ENCODE data around the gene PKM.
"Not testable (repeated sequence)": the region's sequence is repeated elsewhere in the genome, so short reads cannot be mapped to it uniquely, and the experiment has no call there.

The PKM gene

GRCh38 chr15:72175186-72176044 lies 55.6 kb downstream of the PKM start:
- DNase-seq: no peak

DNA sequence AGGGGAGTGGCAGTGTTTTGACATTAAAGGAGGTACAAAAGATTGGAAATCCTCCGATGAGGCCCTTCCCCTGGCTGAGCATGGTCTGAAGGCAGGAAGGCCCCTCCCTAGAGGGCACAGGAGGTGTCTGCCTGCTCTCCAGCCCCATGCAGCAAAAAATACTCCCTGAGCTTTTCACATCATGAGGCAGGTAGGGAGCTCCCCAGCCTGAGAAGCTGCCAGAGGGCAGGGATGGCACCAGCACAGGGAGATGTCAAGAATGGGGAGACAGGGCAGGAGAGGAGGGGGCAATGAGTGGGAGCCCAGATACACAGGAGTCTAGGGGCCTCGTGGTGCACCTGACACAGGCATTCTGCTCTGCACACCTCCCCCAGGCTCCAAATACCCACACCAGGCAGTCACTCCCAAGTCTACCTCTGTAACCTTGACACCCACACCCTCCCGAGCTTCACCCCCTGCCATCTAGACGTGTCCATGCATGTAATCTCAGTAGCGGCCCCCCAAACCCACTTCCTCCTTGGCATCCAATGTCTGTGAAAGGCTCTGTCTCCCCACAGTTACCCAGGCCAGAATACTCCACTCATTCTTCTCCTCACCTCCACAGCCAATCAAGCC lies 56.3 kb downstream of the PKM start:
- DNase-seq: no peak

DNA sequence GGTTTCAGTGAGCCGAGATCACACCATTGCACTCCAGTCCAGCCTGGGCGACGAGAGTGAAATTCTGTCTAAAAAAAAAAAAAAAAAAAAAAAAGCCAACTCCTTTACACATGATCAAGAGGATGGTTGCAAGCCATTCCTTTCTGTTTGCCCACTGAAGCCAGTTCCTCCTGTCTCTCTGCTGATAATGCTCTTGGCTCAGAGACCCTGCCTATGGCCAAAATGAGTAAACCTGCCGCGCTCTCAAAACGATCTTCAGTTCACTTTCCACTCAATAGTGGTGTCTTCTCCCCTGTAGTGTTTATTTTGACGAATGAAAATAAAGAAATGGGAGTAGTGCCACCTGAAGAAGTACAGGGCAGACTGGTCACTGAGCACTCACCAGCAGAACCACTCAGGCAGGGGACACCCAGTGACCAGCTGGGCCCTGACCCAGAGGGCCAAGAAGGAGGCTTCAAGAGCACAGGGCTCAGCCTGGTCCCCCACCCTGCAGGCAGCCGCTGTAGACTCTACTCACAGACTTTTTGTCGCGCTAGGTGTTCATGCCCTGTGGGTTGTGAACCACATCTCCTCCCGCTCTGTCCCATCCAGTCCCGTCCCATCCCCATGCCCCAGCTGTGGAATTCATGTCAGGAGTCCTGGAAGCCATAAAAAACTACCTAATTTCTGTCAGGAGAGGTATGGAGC lies 57.0 kb downstream of the PKM start:
- no peak for DNase-seq

DNA sequence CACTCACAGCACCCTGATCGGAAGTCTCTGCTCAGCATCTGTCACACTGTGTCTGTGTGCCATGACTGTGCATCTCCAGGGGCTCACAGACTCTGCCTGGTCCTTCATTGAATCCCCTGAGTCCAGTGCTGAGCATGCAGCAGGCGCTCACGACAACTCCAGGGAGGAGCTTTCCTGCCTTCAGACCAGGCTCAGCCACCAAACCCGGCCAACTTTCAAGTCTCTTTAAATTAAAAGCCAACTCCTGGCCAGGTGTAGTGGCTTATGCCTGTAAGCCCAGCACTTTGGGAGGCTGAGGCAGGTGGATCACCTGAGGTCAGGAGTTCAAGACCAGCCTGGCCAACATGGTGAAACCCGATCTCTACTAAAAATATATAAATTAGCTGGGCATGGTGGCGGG lies 57.6 kb downstream of the PKM start:
- no peak for DNase-seq

DNA sequence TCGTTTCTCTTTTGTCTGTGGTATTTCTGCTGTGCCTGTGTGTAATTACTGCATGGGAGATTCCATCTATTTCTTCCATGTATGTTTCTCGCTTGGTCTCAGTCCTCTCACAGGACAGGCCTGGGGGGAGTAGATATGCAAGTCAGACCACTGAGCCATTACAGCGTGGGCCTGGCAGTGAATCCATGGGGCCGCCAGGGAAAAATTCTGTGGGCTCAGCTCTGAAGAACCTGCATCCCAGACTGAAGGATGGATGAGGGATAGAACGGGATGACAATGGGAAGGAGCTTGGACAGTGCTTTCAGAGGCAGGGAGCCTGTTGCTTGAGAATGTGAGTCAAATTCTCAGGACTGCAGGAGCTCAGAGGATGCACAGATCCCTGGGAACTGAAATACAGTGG lies 58.2 kb downstream of the PKM start:
- DNase-seq: no peak

GRCh38 chr15:72171978-72172377 lies 59.0 kb downstream of the PKM start:
- DNase-seq: not testable (repeated sequence)

DNA sequence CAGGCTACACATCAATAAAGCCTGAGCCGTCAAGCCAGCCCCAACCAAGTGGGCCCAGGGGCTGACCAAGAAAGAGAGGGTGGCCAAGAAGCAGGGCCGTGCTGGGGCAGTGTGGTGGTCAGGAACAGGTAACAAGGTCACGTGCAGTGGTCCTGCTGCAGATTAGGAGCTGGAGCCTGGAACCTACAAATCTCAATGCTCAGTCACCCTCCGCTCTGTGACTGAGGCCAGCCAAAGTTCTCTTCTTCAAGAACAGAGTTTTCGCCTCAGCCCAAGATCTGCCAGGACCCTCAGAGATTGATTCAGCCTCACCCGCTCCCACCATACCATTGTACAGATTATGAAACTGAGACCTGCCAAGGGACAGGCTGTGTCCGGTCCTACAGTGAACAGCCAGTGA lies 60.3 kb downstream of the PKM start:
- DNase-seq: no peak

GRCh38 chr15:72169921-72170611 lies 60.9 kb downstream of the PKM start:
- no peak for DNase-seq

DNA sequence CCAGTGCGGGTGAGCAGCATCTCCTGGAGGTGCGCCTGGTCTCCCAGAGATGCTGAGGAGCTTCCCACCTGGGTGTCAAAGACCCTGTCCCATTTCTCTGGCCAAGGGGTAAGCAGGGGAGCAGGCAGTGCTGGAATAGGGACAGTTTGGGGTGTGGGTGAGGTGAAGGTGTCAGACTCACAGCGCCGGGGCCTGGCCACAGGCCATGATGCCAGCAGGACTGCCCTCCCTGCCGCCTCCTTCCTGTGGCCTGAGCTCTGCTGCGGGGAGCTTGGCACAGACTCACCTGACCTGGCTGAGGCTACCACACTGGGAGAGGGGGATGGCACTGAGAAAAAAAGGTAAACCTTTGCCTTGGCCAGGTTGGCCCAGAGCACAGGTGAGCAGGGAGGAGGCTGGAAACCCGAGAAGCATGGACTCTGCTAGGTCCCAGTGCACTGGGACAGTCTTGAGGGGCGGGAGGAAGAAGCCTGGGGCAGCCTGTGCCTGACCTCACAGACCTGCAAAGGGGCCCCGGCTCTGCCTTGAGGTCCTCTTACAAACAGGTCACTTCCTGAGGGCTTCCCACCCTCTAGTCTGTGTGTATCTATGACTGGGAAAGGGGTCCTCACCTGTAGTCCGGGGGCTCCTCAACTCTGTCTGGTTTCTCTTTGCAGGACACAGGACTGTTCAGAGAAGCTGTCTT lies 61.6 kb downstream of the PKM start:
- no peak for DNase-seq

DNA sequence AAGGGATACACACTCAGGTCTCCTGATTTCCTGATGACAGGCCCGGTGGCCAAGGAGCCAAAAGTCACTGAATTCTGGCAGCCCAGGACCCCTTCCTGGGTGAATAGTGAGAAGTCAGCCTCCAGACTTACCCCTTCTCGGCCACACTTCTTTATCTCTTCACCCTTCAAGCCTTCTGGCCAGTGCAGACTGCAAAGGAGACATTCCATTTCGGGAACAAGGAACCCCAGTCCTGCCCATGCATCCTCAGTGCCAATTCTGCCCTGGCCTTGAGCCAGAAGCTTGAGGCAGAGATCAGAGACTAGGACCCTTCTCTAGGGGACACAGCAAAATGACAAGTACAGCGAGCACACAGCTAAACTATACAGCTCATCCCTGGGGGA lies 62.2 kb downstream of the PKM start:
- DNase-seq: no peak

DNA sequence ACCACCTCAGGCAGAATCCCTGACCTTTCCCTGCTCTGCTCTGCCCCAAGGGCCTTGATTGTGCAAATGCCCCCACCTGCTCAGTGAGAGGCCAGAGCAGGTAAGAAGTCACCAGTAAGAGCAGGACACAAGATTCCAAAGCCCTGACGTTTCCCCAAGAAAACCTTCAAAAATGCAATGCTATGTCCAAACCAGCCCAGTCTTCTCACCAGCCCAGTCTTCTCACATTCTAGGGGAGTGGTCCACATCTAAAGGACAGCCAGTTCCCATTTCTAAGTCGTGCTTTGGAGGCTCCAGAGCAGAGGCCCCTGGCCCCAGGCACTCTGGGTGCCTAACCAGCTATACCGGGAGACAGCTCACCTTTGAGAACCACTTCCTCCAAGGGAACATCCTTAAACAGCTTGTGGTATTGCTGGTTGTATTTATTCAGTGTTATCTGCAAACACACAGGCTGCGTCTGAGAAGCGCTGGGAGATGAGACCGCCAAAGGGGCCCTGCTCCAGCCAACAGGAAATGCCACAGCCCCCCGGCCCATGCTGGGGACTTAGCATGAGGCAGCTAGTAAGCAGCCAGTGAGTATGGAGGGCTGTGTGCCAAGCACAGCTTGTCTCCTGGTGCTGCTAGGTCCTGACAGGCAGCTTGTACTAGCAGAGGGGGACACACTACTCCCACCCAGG lies 62.7 kb downstream of the PKM start:
- no peak for DNase-seq

DNA sequence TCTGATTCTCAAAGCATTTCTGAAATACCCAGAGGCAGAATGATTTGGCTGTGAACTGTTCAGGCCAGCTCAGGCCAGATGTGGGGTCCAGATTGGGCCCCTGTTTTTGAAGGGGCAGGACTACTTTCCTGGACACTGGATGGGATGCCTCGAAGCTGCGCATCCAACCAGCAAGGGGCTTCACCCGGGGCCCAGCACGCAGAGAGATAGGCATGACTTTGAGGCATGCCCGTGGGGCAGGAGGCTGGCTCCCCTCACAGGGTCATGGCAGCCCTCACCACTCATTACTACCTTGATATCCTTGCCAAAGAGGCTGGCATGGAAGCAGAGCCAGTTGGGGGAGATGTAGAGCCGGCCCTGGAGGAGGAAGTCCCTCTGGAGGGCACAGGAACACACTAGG lies 63.5 kb downstream of the PKM start:
- no peak for DNase-seq

DNA sequence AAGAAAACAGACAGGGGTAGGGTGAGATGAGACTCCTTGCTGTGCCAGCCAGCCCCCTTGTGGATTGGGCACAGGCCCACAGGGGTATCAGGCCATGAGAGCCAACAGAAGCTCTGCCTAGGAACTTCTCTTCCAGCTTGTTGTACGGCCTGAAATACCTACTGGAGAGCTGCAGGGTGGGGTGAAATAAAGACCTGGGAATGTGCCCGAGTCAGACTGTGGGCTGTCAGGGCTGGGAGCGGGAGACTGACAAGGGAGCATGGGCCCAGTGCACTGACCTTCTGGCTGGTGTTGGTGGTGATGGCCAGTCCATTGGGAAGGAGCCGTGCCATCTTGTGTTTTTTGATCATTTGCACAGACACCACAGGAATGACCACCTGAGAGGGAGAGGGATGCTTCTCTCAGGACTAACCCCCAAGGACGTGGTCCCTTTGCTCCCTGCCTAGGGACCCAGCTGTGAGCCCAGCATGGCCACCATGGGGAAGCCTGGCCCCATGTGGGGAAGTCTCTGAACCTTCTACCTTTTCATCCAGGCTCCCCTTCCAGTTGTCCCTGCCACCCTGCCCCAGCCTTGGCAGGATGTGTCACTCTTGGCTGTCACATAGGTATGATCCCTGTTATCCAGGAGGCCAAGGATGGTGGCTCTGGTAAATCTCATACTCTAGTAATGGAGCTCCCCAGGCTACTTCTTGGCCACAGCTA lies 64.1 kb downstream of the PKM start:
- no peak for DNase-seq

DNA sequence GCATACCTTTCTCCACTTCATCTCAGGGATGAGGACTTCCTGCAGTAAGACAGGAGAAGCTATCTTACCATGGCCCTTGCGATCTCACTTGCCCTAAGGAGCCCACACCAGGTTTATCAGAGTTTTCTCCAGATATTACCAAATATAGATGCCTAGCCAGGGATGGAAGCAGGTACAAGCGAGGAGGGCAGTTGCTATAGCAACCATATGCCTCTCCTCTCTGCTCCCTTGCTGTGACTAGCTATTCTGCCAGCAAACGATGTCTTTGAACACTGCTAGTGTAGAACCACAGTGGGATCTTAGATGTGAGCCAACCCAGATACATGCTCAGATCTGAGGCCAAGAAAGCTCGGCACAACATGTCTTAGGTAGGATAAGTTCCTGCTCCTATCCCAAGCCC lies 67.3 kb downstream of the PKM start:
- DNase-seq: no peak

- no peak for DNase-seq
These were observed 68.4 kb downstream of the PKM start for GRCh38 chr15:72162569-72162968.

DNA sequence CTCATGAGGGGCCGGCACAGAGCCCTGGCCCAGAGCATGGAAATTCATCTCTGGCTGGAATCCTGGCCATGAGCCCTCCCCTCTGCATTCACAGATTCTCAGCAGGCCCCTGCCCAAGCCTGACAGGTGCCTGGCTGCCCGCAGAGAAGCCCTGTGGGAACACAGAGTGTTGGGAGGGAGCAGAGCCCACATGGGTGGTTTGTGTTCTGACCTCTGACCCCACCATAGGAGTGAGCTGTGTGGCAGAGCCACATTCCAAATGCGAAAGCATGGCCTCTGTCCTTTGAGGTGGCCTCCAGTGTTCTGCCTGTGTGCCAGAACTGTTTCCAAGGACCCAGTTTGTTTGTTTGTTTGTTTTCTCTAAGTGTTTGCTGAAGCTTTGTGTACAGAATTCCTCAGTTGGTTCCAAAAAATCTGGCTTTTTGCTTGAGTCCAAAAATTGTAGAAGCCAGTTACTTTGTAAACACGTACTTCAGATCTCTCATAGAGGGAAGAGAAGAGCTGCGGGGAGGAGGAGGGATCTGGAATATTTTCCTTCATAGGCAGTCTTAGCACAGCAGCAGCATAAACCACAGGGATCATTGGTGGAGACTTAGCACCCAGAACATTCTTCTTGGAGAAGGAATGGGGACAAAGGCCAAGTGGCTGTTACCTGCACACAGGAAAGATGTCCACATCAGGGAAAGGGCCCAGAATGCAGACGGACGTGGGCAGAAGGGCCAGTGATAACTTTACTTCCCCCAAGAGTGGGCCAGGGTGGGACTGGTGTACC lies 69.4 kb downstream of the PKM start:
- no peak for DNase-seq

DNA sequence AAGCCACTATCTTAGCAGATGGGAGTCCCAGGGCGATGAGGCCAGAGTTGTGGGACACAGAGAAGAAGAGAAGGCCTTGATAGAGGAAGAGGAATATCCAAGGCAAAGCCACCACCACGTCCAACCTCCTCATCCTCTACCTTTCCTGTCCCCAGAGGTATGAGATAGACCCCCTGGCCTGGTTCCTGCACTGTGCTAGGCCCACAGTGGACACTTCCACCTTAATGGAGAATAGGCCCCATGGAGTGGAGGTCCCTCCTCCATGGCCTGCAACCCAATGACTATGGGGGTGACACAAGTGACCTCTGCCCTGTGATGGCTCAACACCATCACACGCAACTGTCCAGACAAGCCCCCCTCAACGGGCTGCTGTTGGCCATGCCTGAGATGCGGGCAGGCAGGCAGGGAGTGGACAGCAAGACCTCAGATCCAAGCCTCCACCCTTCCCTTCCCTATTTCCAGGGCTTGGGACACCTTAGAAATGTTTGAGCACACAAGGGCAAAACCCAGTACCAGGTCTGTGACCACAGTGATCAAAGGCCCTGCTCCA lies 70.2 kb downstream of the PKM start:
- DNase-seq: no peak

DNA sequence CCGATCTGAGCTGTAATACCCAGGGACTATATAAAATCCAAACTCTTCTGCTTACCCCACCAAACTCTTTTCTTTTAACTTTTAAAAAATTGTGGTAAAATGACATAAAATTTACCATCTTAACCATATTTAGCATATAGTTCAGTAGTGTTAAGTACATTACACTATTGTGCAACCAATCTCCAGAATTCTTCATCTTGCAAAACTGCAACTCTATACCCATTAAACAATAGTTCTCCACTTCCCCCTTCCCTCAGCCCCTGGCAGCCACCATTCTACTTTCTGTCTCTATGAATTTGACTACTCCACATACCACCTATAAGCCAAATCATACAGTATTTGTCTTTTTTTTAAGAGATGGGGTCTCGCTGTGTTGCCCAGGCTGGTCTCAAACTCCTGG lies 74.1 kb downstream of the PKM start:
- DNase-seq: no peak

- DNase-seq: peak; percentile 92
These were observed 75.1 kb downstream of the PKM start for GRCh38 chr15:72155635-72156616.

All from RPMI8226 (cell line).